Smooth muscle cell (in vitro differentiated cells): ENCODE results near the gene TRIP4. TPM values are rescaled to one million over a fixed set of nuclear protein-coding genes. Genes with fewer than 3 reads are reported as not detected.

Source experiments
- DNase-seq: peaks from one replicate; lab custom pipeline; 2025; ENCODE audit not compliant: unreplicated experiment; lab: John Stamatoyannopoulos, UW
- H2AFZ ChIP-seq: fragments of 200-600 bp; sonication (generic); 2 replicates; pipeline ENCODE4 v1.6.0; 2016; ENCODE audit warnings: antibody characterized with exemption, low read depth, mild to moderate bottlenecking
- H3F3A ChIP-seq: fragments of 200-600 bp; sonication (generic); 2 replicates; pipeline ENCODE4 v1.6.0; 2017; ENCODE audit warnings: antibody characterized with exemption, low read depth
- H3K27ac ChIP-seq: fragments of 200-600 bp; sonication (generic); 2 replicates; pipeline ENCODE4 v1.5.1; 2016; ENCODE audit warnings: low read depth, mild to moderate bottlenecking
- H3K27me3 ChIP-seq: fragments of 200-600 bp; sonication (generic); 2 replicates; pipeline ENCODE4 v1.6.1; 2016; ENCODE audit warnings: low read depth, mild to moderate bottlenecking
- H3K36me3 ChIP-seq: fragments of 200-600 bp; sonication (generic); 2 replicates; pipeline ENCODE4 v1.5.1; 2016; ENCODE audit warnings: low read depth
- H3K4me1 ChIP-seq: fragments of 200-600 bp; sonication (generic); 2 replicates; pipeline ENCODE4 v1.5.1; 2016; ENCODE audit warnings: low read depth
- H3K4me2 ChIP-seq: fragments of 200-600 bp; sonication (generic); 2 replicates; pipeline ENCODE4 v1.6.0; 2016; ENCODE audit warnings: mild to moderate bottlenecking
- H3K4me3 ChIP-seq: fragments of 200-600 bp; sonication (generic); 2 replicates; pipeline ENCODE4 v1.5.1; 2016; ENCODE audit warnings: mild to moderate bottlenecking
- H3K79me2 ChIP-seq: fragments of 200-600 bp; sonication (generic); 2 replicates; pipeline ENCODE4 v1.6.0; 2016; ENCODE audit warnings: low read depth, mild to moderate bottlenecking
- H3K9ac ChIP-seq: fragments of 200-600 bp; sonication (generic); 2 replicates; pipeline ENCODE4 v1.6.0; 2016; ENCODE audit warnings: low read depth
- H3K9me3 ChIP-seq: fragments of 200-600 bp; sonication (generic); replicated peaks from 2 replicates; pipeline ENCODE4 v1.5.1; 2016; ENCODE audit warnings: low read depth
- H4K20me1 ChIP-seq: fragments of 200-600 bp; sonication (generic); 2 replicates; pipeline ENCODE4 v1.6.0; 2016; ENCODE audit warnings: low read depth
- WGBS: methylation state at CpG from one replicate; pipeline ENCODE4 v1.1.7; 2016; ENCODE audit warnings: low lambda C conversion rate; 5-methylcytosine and 5-hydroxymethylcytosine counted together
- polyA plus RNA-seq: library from polyadenylated mRNA; unstranded; fragments of >200 nt; fragmentation: Nextera tagmentation; extraction: Ambion mirVana; gene quantifications from 2 replicates; pipeline ENCODE4 v1.2.1, GENCODE V29; 2016
- total RNA-seq: library from RNA; depleted of rRNA; stranded (reverse); fragments of >200 nt; gene quantifications from 2 replicates; pipeline ENCODE4 v1.2.3, GENCODE V29; 2014
- TF ChIP-seq, protein P1 (sequence below): fragments of 200-600 bp; sonication (generic); IDR thresholded peaks from 2 replicates; pipeline ENCODE4 v1.5.1; 2017; ENCODE audit warnings: borderline replicate concordance, mild to moderate bottlenecking, antibody characterized with exemption; ENCODE audit not compliant: insufficient read depth, poor library complexity, severe bottlenecking

Gene TRIP4
- total and polyA plus RNA-seq, 2 experiments from 2014 or later = 15.0 to 22.4 TPM

DNA sequence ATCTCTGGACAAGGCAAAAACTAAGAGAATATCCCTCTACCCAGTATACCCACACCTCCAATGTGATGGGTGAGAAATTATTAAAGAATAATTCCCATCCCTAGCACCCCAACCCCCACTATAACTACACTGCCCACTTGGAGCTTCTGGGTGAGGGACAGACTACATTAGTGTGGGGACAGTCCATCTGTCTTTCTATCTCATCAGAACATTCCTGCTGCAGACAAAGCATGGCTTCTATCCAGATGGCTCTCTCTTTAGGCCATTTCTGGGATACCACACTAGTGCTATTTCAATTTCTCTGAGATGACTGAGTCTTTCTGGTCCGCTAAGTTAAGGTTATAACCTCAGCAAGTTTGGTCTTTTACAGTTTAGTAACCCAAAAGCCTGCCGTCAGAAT lies 38.3 kb upstream of the TRIP4 start:
- peaks cover 82% of the 10 kb centered on the region for H4K20me1 ChIP-seq
- H3K36me3 ChIP-seq = no peaks in the 10 kb centered on the region
- no peaks in the 10 kb centered on the region for H3F3A ChIP-seq
- H3K79me2 ChIP-seq = peaks cover 99% of the 10 kb centered on the region
- no peaks in the 10 kb centered on the region for H3K27me3 ChIP-seq
- H3K4me2 ChIP-seq = no peak overlapping the region
- no peak overlapping the region for H2AFZ ChIP-seq
- no peak overlapping the region for H3K27ac ChIP-seq
- peaks cover 9% of the 10 kb centered on the region for H3K4me1 ChIP-seq
- no peak overlapping the region for H3K4me3 ChIP-seq
- TF ChIP-seq, protein P1, sequence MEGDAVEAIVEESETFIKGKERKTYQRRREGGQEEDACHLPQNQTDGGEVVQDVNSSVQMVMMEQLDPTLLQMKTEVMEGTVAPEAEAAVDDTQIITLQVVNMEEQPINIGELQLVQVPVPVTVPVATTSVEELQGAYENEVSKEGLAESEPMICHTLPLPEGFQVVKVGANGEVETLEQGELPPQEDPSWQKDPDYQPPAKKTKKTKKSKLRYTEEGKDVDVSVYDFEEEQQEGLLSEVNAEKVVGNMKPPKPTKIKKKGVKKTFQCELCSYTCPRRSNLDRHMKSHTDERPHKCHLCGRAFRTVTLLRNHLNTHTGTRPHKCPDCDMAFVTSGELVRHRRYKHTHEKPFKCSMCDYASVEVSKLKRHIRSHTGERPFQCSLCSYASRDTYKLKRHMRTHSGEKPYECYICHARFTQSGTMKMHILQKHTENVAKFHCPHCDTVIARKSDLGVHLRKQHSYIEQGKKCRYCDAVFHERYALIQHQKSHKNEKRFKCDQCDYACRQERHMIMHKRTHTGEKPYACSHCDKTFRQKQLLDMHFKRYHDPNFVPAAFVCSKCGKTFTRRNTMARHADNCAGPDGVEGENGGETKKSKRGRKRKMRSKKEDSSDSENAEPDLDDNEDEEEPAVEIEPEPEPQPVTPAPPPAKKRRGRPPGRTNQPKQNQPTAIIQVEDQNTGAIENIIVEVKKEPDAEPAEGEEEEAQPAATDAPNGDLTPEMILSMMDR = no peak
- DNase-seq = no peak
- WGBS = 93% methylated on average over 2 of the region's 2 CpGs
- H3K9me3 ChIP-seq = no peaks in the 10 kb centered on the region
- no peak overlapping the region for H3K9ac ChIP-seq

DNA sequence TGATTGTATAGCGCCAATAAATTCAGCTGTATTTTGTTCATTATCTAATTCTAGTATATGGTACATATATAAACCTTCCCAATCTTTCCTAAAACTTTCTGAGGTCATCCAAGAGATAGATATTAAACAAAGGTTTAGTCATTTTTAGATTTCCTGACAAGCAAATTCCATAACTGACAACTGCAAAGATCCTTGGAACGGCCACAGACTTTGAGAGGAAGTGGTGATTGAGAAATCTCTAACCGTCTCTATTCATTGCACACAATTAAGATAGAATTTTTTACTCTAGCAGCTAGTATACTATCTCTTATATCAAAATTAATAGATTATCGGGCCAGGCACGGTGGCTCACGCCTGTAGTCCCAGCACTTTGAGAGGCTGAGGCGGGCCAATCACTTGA lies 36.4 kb upstream of the TRIP4 start:
- Histone ChIP-seq H3K4me3 (no peak overlapping the region), H3K79me2 (peaks cover 93% of the 10 kb centered on the region), H3K36me3 (no peaks in the 10 kb centered on the region), H3F3A (peaks cover under 1% of the 10 kb centered on the region), H3K9ac (no peak overlapping the region), H3K27me3 (no peaks in the 10 kb centered on the region), H3K4me1 (peaks cover 7% of the 10 kb centered on the region), H3K27ac (no peak overlapping the region), H2AFZ (no peak overlapping the region), H3K9me3 (no peaks in the 10 kb centered on the region), H3K4me2 (no peak overlapping the region), H4K20me1 (peaks cover 66% of the 10 kb centered on the region)
- no peak for DNase-seq
- 91% methylated on average over 7 of the region's 7 CpGs for WGBS
- TF ChIP-seq, protein P1 = no peak

DNA sequence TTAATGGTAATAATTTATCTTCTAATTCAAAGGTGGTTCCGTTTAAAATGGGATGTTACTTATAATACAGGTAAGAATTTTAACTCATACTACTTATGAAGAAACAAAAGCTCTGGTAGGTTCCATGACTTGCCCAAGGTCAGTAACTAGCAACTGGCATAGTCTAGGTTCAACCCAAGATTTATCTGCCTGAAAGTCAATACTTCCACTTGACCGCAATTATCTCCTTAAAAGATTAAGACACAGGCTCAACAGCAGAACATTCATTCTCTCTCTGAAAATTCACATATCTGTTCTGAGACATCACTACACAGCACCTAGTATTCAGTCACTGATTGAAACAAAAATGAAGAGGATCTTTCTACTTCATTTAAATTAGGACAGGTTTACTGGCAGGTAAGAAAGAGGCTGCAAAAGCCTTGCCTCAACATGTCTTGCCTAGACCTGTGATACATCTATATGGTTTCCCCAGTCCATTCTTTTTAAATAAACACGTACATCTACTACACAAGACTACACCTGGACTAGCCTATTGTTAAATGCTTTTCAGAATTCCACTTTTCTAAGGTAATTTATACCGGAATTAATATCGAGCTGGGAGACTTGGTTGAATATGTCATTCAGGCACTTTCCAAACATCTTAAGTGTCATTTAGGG lies 32.8 kb upstream of the TRIP4 start:
- peak overlapping the region; percentile 94 for H3K4me2 ChIP-seq
- H2AFZ ChIP-seq = peak overlapping the region; percentile 72
- peak overlapping the region; percentile 87 for H3K27ac ChIP-seq
- no peak for DNase-seq
- no peaks in the 10 kb centered on the region for H3K36me3 ChIP-seq
- no peaks in the 10 kb centered on the region for H3K27me3 ChIP-seq
- 31% methylated on average over 5 of the region's 5 CpGs for WGBS
- TF ChIP-seq, protein P1 = no peak
- H3F3A ChIP-seq = peaks cover 8% of the 10 kb centered on the region
- peaks cover 11% of the 10 kb centered on the region for H3K4me1 ChIP-seq
- H4K20me1 ChIP-seq = peaks cover 31% of the 10 kb centered on the region
- peaks cover 57% of the 10 kb centered on the region for H3K79me2 ChIP-seq
- peak overlapping the region; percentile 51 for H3K9ac ChIP-seq
- peak overlapping the region; percentile 89 for H3K4me3 ChIP-seq
- H3K9me3 ChIP-seq = no peaks in the 10 kb centered on the region
